HepG2 (cell line): ENCODE measurements around the gene RPS6KB2. TPM values are rescaled to one million over a fixed set of nuclear protein-coding genes. Genes with fewer than 3 reads are reported as not detected.

Source experiments
- BCL6 ChIP-seq: IDR thresholded peaks from 2 replicates; pipeline ENCODE4 v1.6.1; 2016; ENCODE audit warnings: missing genetic modification reagents, missing compliant biosample characterization
- BHLHE40 ChIP-seq: IDR thresholded peaks from 2 replicates; pipeline ENCODE4 v1.6.1; 2011; ENCODE audit warnings: low read length, improper control_type of control experiment
- CAMTA2 ChIP-seq: sonication (generic); formaldehyde crosslinking; IDR thresholded peaks from 2 replicates; pipeline ENCODE4 v1.4.0; 2020; ENCODE audit warnings: mild to moderate bottlenecking, missing genetic modification reagents, borderline replicate concordance
- EHMT2 ChIP-seq: fragments of 200-600 bp; sonication (generic); IDR thresholded peaks from 2 replicates; pipeline ENCODE4 v1.7.0; 2017; ENCODE audit warnings: antibody characterized with exemption, low read depth, low read length, borderline replicate concordance
- ELF4 ChIP-seq: sonication (generic); formaldehyde crosslinking; IDR thresholded peaks from 2 replicates; pipeline ENCODE4 v1.5.0; 2020; ENCODE audit warnings: missing genetic modification reagents, mild to moderate bottlenecking, moderate library complexity, borderline replicate concordance
- GPN1 ChIP-seq: sonication (generic); formaldehyde crosslinking; IDR thresholded peaks from 2 replicates; pipeline ENCODE4 v1.5.1; 2020; ENCODE audit warnings: missing genetic modification reagents, borderline replicate concordance
- HES4 ChIP-seq: sonication (generic); formaldehyde crosslinking; IDR thresholded peaks from 2 replicates; pipeline ENCODE4 v1.9.0; 2021; ENCODE audit warnings: mild to moderate bottlenecking, missing genetic modification reagents, borderline replicate concordance
- HOXA7 ChIP-seq: sonication (generic); formaldehyde crosslinking; IDR thresholded peaks from 2 replicates; pipeline ENCODE4 v1.8.1; 2022; ENCODE audit warnings: mild to moderate bottlenecking, missing genetic modification reagents, moderate library complexity
- KLF9 ChIP-seq: IDR thresholded peaks from 2 replicates; pipeline ENCODE4 v1.6.1; 2016; ENCODE audit warnings: low read depth
- NFIB ChIP-seq: sonication (generic); formaldehyde crosslinking; IDR thresholded peaks from 2 replicates; pipeline ENCODE4 v1.9.0; 2021; ENCODE audit warnings: missing genetic modification reagents, mild to moderate bottlenecking, borderline replicate concordance
- ONECUT2 ChIP-seq: sonication (generic); formaldehyde crosslinking; IDR thresholded peaks from 2 replicates; pipeline ENCODE4 v1.4.0; 2020; ENCODE audit warnings: missing genetic modification reagents
- POLR2G ChIP-seq: fragments of 200-400 bp; formaldehyde crosslinking; IDR thresholded peaks from 2 replicates; pipeline ENCODE4 v1.6.1; 2018; ENCODE audit warnings: mild to moderate bottlenecking, low read depth, low read length, moderate library complexity
- SNRNP70 ChIP-seq: fragments of 200-400 bp; formaldehyde crosslinking; IDR thresholded peaks from 2 replicates; pipeline ENCODE4 v1.6.1; 2017; ENCODE audit warnings: mild to moderate bottlenecking, low read depth, low read length, moderate library complexity
- SP4 ChIP-seq: sonication (generic); formaldehyde crosslinking; IDR thresholded peaks from 2 replicates; pipeline ENCODE4 v1.8.1; 2023; ENCODE audit warnings: mild to moderate bottlenecking, missing genetic modification reagents
- TAF1 ChIP-seq: sonication (generic); formaldehyde crosslinking; IDR thresholded peaks from 2 replicates; pipeline ENCODE4 v1.4.0; 2020; ENCODE audit warnings: missing genetic modification reagents
- TARDBP ChIP-seq: sonication (generic); formaldehyde crosslinking; IDR thresholded peaks from 2 replicates; pipeline ENCODE4 v1.8.0; 2022; ENCODE audit warnings: mild to moderate bottlenecking, missing genetic modification reagents
- TSC22D2 ChIP-seq: sonication (generic); formaldehyde crosslinking; IDR thresholded peaks from 2 replicates; pipeline ENCODE4 v1.5.1; 2020; ENCODE audit warnings: missing genetic modification reagents, mild to moderate bottlenecking, borderline replicate concordance
- ZNF24 ChIP-seq: fragments of 450-650 bp; IDR thresholded peaks from 2 replicates; pipeline ENCODE4 v1.6.1; 2017; ENCODE audit warnings: antibody characterized with exemption, mild to moderate bottlenecking
- ZNF577 ChIP-seq: sonication (generic); formaldehyde crosslinking; IDR thresholded peaks from 2 replicates; pipeline ENCODE4 v1.4.0; 2020; ENCODE audit warnings: mild to moderate bottlenecking, low read depth, missing genetic modification reagents, borderline replicate concordance
- ZNF713 ChIP-seq: sonication (generic); formaldehyde crosslinking; IDR thresholded peaks from 2 replicates; pipeline ENCODE4 v1.4.0; 2020; ENCODE audit warnings: mild to moderate bottlenecking, missing genetic modification reagents
- ZNF737 ChIP-seq: sonication (generic); formaldehyde crosslinking; IDR thresholded peaks from 2 replicates; pipeline ENCODE4 v1.5.0; 2020; ENCODE audit warnings: missing genetic modification reagents, mild to moderate bottlenecking, borderline replicate concordance
- ZSCAN12 ChIP-seq: sonication (generic); formaldehyde crosslinking; IDR thresholded peaks from 2 replicates; pipeline ENCODE4 v1.9.0; 2021; ENCODE audit warnings: mild to moderate bottlenecking, missing genetic modification reagents
- ZSCAN9 ChIP-seq: IDR thresholded peaks from 2 replicates; pipeline ENCODE4 v1.6.1; 2016; ENCODE audit warnings: borderline replicate concordance
- polyA plus RNA-seq, 8 experiments: library from polyadenylated mRNA; depleted of rRNA in 3 of 8; stranded (reverse) in 7 of 8; unstranded in 1 of 8; fragments of >200 nt; fragmentation: Illumina TruSeq in 4 of 8; extraction: Trizol in 4 of 8; gene quantifications; 2 replicates each; pipeline versions ENCODE4 v1.2.1 to v1.2.3, GENCODE V29; 2011 to 2016; ENCODE audit warnings: low read depth in 4 of 8, missing spikeins in 1 of 8, mixed read lengths in 1 of 8; ENCODE audit not compliant: insufficient read depth in 1 of 8
- total RNA-seq, 5 experiments: library from RNA; depleted of rRNA; stranded (reverse); fragments of >200 nt; fragmentation: Illumina TruSeq; extraction: Trizol; gene quantifications; 2 replicates each; pipeline ENCODE4 v1.2.3, GENCODE V29; 2016; ENCODE audit warnings: low read depth in 1 of 5
- TF ChIP-seq, protein P1 (sequence below): sonication (generic); formaldehyde crosslinking; IDR thresholded peaks from 2 replicates; pipeline ENCODE4 v1.8.0; 2022; ENCODE audit warnings: missing genetic modification reagents, low read depth, mild to moderate bottlenecking, borderline replicate concordance
- TF ChIP-seq, protein P2 (sequence below): sonication (generic); formaldehyde crosslinking; IDR thresholded peaks from 2 replicates; pipeline ENCODE4 v1.4.0; 2020; ENCODE audit warnings: missing genetic modification reagents
- TF ChIP-seq, protein P3 (sequence below): sonication (generic); formaldehyde crosslinking; IDR thresholded peaks from 2 replicates; pipeline ENCODE4 v1.4.0; 2020; ENCODE audit warnings: mild to moderate bottlenecking, low read depth, missing genetic modification reagents

RPS6KB2 gene
- total and polyA plus RNA-seq, 2 of the 13 experiments (the other 11 are each of a cell fraction or from before 2014, with no cell fraction given) = 52.9 to 54.8 TPM

GRCh38 chr11:67482827-67483798, 54.8 kb downstream of the RPS6KB2 start, which contains the start of gene AIP (continued):
- TF ChIP-seq, protein P1, sequence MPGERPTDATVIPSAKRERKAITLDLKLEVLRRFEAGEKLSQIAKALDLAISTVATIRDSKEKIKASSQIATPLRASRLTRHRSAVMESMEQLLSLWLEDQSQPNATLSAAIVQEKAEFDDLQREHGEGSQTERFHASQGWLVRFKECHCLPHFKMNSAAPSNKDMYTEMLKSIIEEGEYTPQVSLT (CRISPR knock-in tag) = no peak; the same call in 1 of the 2 replicates
- TF ChIP-seq HOXA7 (CRISPR knock-in tag) (no peak), NFIB (CRISPR knock-in tag) (no peak), SNRNP70 (no peak), ONECUT2 (CRISPR knock-in tag) (peak; percentile 66), ZNF577 (CRISPR knock-in tag) (no peak), ZSCAN12 (CRISPR knock-in tag) (0 out of 2 replicates have a peak, but pooled peaks have one; percentile 32), HES4 (CRISPR knock-in tag) (peak; percentile 96), TARDBP (peak; percentile 96), ZNF24 (0 out of 2 replicates have a peak, but pooled peaks have one; percentile 10), ZNF713 (CRISPR knock-in tag) (0 out of 2 replicates have a peak, but pooled peaks have one; percentile 69), TSC22D2 (peak; percentile 79), ELF4 (CRISPR knock-in tag) (peak; percentile 89), EHMT2 (peak; percentile 38; the same call in 1 of the 2 replicates), ZNF737 (CRISPR knock-in tag) (no peak), POLR2G (peak; percentile 83), SP4 (CRISPR knock-in tag) (peak; percentile 96), ZSCAN9 (CRISPR knock-in tag) (peak; percentile 86; the same call in 1 of the 2 replicates), CAMTA2 (CRISPR knock-in tag) (peak; percentile 75; the same call in 1 of the 2 replicates), KLF9 (CRISPR knock-in tag) (peak; percentile 92; the same call in 1 of the 2 replicates), BHLHE40 (no peak), TAF1 (CRISPR knock-in tag) (peak; percentile 94), BCL6 (CRISPR knock-in tag) (peak; percentile 65), GPN1 (CRISPR knock-in tag) (peak; percentile 55; the same call in 1 of the 2 replicates)
- TF ChIP-seq, protein P2, sequence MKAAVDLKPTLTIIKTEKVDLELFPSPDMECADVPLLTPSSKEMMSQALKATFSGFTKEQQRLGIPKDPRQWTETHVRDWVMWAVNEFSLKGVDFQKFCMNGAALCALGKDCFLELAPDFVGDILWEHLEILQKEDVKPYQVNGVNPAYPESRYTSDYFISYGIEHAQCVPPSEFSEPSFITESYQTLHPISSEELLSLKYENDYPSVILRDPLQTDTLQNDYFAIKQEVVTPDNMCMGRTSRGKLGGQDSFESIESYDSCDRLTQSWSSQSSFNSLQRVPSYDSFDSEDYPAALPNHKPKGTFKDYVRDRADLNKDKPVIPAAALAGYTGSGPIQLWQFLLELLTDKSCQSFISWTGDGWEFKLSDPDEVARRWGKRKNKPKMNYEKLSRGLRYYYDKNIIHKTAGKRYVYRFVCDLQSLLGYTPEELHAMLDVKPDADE (CRISPR knock-in tag) = peak; percentile 88; the same call in 1 of the 2 replicates
- TF ChIP-seq, protein P3, sequence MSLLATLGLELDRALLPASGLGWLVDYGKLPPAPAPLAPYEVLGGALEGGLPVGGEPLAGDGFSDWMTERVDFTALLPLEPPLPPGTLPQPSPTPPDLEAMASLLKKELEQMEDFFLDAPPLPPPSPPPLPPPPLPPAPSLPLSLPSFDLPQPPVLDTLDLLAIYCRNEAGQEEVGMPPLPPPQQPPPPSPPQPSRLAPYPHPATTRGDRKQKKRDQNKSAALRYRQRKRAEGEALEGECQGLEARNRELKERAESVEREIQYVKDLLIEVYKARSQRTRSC = peak; percentile 95
